HG03342 (cell line): ENCODE measurements around the gene CLN5.
"Not testable (repeated sequence)": the region's sequence is repeated elsewhere in the genome, so short reads cannot be mapped to it uniquely, and the experiment has no call there.

Experiments used
- ATAC-seq: cut with Tn5 transposase; IDR thresholded peaks from one replicate; pipeline ENCODE4 v1.9.1; 2021; ENCODE audit warnings: mild to moderate bottlenecking, moderate library complexity; ENCODE audit not compliant: unreplicated experiment

Gene CLN5

DNA sequence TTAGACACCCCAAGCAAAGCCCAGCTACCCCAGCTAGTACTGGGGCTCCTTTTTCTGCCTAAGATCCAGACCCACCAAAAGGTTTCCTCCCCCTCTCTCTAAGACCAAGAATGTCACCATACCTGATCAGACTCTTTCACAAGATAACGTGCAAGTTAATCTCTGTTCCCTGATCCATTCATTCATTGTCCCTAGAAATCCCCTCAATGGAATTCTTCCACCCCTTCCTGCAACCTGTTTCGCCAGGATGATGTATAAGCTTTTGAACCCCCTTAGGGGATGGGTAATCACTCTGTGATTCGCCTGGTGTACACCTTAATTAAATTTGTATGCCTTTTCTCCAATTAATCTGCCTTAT, 17.3 kb upstream of the CLN5 start:
- no peak for ATAC-seq

DNA sequence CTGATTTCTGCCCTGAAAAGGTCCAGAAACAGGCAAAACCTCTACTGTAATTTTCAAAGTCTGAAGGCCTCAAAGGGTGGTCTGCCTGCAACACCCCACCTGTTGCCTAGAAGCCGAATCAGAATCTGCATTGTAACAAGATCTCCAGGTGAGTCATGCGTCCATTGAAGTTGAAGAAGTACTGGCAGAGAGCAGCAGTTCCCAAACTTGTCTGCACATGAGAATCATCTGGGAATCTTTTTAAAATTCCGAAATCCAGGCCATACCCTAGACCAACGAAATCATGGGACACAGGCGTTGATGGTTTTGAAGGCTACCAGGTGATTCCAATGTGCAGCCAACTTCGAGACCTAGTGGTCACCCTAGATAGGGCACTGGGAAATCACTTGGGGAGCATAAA, 16.0 kb upstream of the CLN5 start:
- ATAC-seq: no peak

DNA sequence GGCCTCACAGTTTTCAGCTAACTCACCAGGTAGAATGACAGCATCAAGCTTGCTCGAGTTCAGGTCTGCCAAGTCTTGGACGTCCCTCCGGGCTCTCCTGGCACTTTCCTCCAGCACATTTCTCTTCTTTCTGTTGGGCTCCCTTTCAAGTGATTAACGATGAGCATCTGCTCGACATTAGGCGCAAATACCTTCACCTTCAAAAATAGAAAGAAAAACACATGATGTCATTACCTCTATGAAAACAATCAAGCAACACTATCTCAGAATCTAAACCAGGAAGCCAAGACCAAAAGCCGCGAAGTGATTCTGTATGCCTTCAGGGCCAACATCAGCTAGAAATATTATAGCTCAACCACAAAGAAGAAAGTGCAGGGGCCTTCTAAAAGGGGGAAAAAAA, 15.4 kb upstream of the CLN5 start:
- no peak for ATAC-seq

DNA sequence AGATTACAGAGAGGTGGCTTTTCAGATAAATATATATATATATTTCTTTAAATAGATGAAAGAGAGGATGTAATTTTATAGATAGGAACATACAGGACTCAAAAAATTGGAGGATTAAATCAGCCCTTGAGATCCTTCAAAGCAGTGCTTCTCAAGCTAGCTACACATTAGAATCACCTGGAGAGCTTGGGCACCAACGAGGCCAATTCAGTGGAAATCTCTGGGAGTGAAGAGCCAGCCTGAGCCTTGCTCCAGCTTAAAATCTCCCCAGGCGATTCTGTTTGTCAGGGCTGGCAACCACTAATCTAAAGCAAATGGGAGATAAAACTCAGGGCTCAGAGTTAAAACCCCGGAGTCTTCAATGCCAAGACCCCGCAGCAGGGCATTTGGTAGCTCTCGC, 15.0 kb upstream of the CLN5 start:
- no peak for ATAC-seq

DNA sequence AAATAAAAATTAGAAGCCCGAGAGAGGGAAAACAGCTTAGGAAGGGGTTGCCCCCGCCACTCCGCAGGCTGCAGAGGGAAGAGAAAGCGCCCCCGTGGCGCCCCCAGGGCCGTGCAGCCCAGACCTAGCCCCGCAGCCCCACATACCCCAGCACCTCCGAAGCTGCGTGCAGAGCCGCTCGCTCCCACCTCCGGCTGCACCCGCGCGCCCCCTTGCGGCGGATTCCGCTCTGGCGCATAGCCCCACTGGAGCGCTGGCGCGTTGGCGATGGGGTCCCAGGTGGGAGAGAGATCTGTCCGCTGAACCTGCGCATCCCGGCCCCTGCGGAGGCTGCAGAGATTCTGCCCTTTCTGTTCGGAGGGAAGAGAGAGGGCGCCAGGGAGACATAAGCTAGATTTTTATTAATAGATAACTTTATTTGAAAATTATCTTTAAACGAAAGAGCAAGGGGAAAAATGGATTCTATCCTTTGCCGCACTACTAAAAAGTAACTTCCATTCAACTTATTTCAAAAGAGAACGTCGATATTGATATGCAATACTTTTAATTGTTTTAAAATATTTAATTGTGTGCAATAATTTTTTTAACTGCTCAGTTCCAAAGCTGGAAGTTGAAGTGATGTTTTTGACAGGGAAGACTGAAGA, 11.7 kb upstream of the CLN5 start:
- ATAC-seq: peak; percentile 99

DNA sequence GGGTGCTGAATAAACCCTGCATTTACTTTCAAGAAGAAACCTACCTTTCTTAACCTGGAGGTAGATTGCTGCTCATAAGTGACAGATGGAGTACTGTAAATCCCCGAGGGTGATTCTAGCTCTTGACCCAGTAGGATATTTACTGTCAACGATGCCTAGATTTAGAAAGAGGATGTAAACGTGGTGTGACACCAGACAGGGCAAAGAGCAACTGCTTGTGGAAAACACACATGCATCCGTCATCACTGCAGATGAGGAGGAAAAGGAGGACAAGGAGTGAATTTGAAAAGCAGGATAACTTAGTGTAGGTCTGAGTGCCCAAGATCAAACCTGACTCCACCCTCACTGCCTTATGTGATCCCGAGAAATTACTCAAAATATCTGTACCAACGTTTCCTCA, 9.8 kb upstream of the CLN5 start:
- no peak for ATAC-seq

DNA sequence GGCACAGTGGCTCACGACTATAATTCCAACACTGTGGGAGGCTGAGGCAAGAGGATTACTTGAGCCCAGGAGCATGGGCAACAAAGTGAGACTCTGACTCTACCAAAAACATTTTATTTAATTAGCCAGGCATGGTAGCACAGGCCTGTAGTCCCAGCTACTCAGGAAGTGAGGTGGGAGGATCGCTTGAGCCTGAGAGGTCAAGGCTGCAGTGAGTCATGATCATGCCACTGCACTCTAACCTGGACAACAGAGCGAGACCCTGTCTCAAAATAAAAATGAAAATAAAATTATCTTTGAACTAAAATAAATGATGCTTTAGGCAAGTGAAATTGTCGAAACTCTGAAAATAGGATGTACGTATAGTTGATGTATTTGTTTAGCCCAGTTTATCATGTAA, 8.2 kb upstream of the CLN5 start:
- ATAC-seq: no peak

DNA sequence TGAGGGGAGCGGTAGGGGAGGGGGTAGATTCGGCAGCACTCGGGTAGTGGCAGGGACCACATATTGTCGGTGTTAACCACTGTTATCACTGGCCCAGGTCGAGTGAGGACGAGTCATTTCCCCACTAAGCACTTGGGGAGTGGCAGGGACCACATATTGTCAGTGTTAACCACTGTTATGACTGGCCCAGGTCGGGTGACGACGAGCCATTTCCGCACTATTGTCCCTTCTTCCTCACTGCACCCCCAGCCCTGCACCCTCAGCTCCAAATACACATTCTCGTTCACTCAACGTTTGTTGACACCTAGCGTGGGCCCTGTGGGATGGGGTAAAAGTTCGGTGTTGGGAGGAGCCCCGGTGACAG, 467 bp upstream of the CLN5 start:
- peak; percentile 46 for ATAC-seq

DNA sequence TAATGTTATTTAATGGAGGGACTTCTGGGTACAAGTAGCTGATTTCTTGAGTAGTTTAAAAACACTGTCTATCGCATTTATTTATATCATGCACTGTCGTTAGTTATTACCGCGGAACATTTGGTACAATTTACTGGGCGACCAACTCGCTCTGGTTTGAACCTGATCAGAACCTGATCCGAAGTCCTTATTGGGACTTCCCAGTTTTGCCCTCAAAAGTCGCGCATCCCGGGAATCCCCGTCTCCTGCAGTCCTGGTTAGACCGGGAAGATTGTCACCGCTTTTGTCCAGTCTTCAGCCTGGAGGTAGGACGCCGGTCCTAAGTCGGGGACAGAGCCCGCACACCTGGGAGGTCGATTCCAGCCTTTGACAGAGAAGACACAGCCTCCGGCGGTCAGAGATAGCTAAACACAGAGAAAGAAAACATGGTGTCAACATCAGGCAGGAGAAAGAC, 694 bp downstream of the CLN5 start:
- peak; percentile 5 for ATAC-seq

DNA sequence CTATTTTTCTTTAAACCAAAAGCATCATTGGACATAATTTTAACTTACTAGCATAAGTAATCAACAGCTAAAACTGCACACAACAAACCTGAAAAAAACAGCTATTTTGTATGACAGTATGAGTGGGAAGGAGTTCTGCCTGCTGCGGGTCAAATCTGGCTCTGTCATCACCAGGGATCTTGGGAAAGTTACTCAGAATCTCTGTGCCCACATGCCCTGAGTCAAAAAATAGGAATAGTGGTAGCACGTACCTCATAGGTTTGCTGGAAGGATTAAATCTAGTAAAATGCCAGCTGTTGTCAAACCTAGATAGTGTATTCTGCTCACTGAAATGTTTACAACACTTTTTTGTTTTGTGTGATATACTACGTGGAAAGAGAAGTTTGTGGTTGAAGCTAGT, 1.1 kb downstream of the CLN5 start:
- ATAC-seq: no peak

DNA sequence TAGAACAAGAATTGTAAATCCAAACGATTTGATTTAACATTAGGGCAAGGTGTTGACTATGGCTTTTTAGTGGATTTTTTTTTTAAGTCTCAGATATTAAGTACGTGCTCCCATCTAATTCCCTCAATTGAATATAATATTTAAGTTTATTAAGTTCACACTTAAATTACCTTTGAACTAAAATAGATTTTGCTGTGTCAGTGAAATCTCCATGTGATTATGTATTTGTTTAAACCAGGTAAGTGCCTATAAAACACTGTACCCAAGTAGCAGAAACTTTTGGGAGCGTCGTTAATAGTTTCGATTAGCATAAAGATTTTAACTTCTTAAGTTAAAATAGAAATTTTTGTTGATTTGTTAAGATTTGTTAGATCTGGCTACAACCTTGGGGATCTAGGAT, 1.6 kb downstream of the CLN5 start:
- no peak for ATAC-seq

DNA sequence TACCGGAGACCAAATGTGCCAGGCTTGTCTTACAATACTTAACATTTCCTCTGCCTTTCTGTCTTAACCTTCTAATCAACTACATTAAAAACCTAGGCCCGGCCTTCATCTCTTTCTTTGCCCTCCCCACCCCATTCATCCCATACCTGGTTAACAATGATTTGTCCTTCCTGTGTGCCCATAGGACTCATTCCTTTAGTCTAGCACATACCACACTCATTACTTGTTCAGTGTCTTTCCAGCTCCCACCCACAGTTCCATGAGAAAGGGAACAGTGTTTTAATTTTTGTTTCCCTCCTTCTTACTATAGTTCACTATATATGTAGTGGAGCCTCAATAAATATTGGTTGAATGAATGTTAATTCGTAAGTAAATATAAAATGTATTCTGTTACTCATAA, 2.4 kb downstream of the CLN5 start:
- no peak for ATAC-seq

DNA sequence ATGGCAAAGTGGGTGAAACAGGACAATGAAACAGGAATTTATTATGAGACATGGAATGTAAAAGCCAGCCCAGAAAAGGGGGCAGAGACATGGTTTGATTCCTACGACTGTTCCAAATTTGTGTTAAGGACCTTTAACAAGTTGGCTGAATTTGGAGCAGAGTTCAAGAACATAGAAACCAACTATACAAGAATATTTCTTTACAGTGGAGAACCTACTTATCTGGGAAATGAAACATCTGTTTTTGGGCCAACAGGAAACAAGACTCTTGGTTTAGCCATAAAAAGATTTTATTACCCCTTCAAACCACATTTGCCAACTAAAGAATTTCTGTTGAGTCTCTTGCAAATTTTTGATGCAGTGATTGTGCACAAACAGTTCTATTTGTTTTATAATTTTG, 8.6 kb downstream of the CLN5 start:
- no peak for ATAC-seq

DNA sequence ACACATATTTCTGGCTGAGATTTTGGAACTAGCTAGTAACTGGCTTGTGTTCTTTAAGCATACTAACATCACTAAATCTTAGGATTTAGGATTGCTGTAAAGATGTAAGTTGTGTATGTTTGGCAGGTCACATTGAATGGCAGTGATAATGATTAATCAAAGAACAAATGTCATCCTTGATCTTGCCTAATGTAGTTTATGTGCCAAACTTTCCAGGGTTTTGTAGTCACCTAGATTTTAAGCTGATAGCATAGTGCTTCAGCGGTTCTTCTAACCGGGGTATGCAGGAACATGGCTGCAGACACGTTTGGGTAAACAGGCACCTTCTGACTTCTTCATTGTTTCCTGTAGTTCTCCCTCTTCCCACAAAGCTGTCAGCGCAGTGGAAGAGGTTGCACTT, 9.7 kb downstream of the CLN5 start:
- no peak for ATAC-seq

DNA sequence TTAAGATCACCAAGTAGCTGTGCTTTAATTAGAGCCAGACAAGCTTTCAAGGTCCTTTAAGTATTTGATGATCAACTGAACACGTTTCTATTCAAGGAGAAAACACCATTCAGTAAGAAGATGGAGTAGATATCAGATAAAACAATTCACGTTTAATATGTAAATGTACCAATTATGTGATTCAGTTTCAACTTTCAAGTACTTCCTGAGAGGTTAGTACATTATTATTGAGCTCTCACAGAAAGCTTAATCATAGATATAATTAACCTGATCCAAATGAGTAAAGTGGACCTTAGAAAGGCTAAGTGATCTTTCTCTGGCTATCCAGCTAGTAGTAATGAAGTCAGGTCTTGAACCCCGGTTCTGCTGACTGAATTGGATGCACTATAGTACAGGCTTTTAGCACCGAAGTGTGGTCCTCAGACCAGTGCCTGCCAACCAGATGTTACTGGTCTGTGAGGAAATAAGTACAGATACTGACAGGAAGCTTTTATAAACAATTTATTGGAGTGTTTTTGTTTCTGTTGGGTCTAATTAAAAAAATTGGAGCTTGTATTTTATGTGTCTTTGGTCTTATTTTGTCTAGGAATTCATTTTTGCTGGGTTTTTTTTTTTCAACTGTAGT, 10.2 kb downstream of the CLN5 start:
- ATAC-seq: no peak

DNA sequence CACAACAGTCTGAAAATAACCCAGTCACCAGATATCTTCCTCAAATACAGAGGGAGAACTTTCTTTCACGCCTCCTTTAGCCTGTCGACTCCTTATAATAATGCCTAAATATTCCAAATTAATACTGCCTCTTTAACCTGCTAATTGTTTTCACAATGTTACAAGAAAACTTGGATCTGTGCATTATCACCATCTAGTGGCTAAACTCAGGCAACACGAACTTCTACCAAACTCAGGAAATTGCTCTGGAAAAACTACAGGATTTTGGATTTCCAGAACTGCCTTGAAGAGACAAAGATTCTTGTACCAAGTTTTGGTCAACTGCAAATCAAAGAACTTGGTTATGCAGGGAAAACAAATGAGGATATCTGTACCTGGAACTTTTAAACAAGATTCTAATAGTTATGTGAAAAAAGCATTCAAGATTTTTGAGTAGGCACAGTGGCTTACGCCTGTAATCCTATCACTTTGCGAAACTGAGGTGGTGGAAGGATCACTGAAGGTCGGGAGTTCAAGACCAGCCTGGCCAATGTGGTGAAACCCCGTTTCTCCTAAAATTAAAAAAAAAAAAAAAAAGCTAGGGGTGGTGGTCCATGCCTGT, 10.8 kb downstream of the CLN5 start:
- ATAC-seq: no peak

DNA sequence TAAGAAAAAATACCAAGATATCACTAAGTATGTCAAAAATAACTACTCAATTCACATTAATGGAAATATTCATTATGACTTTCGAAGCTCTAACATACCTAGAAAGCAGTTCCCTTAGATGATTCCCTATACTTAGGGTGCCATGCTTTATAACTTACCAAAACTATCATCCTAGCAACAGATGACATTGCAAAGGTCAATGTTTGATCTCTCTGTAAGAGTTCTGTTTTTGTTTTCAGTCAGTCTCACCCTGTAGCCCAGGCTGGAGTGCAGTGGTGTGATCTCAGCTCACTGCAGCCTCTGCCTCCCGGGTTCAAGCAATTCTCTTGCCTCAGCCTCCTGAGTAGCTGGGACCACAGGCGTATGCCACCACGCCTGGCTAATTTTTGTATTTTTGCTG, 16.5 kb downstream of the CLN5 start:
- not testable (repeated sequence) for ATAC-seq

DNA sequence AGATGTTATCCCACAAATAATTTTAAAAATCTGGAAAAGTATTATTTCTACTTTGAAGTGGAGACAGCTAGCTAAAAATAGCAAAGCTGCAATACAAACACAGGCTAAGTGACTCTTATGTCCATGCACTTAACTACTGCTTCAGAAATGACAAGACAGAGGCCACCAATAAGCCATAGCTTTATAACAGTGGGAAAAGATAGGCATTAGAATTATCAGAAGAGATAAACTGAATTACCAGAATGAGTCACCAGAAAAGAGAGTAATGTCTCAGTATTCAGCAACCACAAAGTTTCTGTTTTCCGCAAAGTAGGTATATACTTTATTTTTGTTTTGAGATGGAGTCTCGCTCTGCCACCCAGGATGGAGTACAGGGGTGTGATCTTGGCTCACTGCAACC, 17.1 kb downstream of the CLN5 start:
- no peak for ATAC-seq

DNA sequence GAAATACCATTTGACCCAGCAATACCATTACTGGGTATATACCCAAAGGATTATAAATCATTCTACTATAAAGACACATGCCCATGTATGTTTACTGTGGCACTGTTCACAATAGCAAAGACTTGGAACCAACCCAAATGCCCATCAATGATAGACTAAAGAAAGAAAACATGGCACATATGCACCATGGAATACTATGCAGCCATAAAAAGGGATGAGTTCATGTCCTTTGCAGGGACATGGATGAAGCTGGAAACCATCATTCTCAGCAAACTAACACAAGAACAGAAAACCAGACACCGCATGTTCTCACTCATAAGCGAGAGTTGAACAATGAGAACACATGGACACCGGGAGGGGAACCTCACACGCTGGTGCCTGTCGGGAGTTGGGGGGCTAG, 17.8 kb downstream of the CLN5 start:
- ATAC-seq: not testable (repeated sequence)

DNA sequence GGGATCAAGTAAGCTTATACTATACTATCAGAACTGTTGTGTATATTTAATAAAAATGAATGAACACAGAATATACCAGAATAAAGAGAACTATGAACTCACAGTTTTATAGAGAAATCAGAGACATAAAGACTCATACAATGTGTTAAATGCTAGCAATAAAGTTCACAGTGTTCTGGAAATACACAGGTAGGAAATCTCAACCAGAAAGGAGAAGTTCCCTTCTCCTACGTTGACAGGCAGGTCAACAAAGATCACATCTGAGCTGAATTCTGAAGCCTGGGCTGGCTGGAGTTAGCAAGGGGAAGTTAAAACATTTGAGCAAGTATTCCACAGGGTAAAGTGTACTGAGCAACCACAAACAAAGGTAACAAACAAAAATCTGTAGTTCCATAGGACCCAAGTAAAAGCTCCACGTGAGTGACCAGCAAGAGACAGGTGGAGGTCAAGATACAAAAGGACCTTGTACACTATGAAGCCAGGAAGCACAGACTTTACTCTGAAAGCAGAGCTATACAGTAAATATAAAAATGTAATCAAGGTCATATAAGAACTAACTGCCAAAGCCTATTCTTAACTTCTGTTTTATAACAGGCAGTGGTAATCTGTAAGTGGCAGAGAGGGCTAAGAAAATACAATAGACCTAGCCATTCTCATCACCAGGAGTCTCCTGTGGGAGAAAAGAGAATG, 22.1 kb downstream of the CLN5 start:
- no peak for ATAC-seq

DNA sequence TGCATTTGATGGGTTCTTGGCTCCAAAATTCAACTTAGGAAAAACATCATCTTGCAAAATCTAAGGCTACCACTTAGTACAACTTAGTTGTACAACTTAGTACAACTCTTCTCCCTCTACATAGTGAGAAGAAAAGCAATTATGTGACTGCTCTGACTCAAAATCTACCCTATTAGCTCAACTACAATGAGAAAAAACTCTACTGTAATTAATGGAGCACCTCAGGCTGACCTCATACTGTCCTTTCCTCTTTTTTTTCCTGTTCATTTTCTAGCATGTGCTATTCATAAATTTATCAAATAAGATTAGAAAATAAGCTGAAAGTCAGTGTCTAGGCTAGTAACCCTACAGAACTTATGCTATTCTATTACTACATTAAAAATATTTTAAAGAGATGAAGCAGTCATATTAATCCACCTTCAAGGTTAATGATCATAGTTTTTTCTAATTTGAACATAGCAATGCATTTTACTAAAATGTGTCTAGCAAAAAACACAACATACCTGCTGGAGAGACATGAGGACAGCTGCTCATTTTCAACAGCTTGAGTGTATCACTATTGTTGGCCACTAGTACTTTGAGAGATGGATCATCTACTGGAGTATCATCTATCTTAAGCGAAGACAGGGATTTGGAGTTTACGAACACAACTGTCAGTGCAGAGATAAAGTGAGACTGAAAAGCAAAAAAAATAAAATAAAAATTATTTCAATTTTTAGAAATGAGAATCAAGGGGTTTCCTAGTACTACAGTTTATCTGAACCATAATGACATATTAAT, 23.2 kb downstream of the CLN5 start:
- no peak for ATAC-seq
